GM18511 (cell line): ENCODE results near the gene PMAIP1.

ENCODE experiments used
- ATAC-seq: cut with Tn5 transposase; IDR thresholded peaks from one replicate; pipeline ENCODE4 v1.9.1; 2021; ENCODE audit warnings: mild to moderate bottlenecking, moderate library complexity; ENCODE audit not compliant: unreplicated experiment

The PMAIP1 gene

DNA sequence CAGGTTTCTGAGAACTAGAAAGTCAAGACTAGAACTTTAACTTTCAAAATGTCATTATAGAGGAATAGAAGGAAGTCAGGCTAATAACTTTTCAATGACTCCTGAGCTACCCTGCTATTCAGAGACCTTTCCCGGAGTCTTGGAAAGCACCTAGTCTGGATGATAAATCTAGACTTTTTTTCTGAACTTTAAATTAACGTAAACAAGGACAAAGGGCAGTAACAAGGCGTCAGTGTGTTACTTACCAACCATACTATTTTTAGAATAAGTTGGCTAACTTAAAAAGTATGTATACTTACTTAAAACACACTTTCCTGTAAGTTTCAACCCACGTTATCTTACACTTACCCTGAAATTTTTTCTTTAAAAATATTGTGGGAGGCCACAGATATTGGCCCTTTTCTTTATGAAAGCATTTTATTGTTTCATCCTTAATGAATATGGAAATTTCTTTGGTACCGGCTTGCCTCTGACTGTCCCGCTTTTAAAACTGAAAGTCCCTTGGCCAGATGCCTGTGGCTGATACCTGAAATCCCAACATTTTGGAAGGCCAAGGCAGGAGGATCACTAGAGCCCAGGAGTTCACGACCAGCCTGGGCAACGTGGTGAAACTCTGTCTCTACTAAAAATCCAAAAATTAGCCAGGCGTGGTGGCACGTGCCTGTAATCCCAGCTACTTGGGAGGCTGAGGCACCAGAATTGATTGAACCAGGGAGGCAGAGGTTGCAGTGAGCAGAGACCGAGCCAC, 9.7 kb downstream of the PMAIP1 start:
- no peak for ATAC-seq

- ATAC-seq: no peak
These were observed 11.2 kb downstream of the PMAIP1 start for GRCh38 chr18:59910967-59911366.

DNA sequence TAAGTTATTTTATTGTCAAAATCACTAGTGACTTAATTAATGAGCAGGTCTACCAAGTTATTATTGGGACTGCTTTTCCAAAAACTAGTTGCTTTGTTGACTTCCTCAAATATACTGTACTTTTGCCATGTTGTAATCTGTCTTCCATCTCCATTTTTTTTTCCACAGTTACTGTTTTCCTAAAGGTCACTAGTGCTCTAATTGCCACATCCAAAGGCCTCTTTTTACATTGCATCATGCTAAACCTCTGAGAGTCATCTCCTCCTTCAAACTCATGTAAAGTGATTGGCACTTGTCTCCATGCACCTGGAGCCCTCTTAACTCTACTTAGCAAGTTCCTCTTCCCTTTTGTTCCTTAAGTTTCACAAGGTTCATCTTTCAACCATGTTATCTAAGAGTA, 11.8 kb downstream of the PMAIP1 start:
- ATAC-seq: no peak

DNA sequence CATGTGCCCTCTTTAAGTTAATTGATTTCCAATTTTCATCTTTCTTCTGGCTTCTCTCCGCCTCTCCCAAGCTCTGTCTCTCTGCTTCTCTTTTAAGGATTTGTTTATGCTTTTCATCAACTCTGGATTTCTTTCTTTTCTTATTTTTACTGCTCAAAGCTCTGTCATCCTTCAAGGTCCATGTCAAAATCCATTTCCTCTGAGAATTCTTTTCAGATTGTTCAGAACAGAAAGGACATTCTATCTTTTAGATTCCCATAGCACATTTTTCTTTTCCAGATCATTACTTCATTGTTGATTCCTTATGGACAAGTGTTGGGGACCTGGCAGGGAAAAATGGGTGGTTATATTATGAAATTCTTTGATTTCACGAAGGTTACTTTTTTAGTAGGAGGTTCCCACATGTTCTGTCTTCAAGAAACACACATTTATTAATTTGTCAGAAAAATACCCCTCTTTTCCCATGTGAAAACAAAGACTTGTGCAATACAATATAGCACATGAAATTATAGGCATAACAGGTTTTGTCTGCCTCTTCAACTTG, 12.3 kb downstream of the PMAIP1 start:
- ATAC-seq: no peak

DNA sequence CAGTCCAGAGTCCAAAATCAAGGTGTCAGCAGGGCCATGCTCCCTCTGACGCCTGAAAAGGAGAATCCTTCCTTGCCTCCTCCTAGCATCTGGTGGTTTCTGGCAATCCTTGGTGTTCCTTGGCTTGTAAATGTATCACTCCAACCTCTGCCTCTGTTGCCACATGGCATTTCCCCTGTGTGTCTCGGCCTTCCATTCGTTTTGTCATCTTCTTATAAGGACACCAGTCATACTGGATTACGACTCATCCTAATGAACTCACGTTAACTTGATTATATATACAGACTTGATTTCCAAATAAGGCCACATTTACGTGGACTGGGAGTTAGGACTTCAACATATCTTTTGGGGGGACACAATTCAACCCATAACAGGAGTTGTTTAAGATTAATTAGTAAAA, 15.8 kb downstream of the PMAIP1 start:
- ATAC-seq: no peak

- ATAC-seq: no peak
These were observed 16.9 kb downstream of the PMAIP1 start for GRCh38 chr18:59916746-59917145.

DNA sequence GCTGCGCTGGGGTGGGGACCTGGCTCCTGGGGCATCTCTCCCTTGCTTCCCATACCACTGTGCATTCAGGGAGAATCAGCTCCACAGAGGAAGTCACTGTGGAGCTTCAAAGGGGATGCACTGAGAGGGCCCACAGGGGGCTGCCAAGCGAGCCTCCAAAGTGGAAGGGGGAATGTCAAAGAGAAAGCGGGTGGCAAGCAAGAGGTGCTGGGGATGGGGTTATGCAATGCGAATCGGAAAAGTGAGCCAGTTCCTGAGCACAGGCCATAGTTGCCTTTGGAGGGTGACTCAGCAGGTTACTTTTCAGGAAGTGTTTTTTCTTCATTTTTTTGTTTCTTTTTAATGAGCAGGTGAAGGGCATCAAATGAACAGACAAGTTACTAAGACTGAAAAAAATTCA, 17.6 kb downstream of the PMAIP1 start:
- no peak for ATAC-seq

DNA sequence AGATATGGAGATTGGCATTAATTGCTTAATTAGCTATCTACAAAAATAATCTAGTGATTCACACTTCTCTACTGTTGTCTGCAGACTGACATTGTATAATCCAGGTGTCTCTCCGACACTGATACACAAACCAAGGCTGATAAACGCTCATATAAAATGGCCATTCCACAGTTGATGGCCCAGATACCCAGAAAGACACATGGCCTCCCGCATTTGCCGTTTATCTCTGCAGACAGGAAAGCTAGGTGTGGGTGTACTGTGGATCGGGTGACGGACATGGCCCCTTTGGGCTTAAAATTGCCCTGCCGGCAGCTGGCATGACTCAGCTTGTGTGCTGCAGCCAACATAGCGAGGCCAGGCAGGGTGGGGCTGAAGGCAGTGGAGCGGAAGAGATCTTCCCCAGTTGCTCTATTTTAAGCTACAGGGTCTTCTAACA, 18.5 kb downstream of the PMAIP1 start:
- ATAC-seq: peak; percentile 67

DNA sequence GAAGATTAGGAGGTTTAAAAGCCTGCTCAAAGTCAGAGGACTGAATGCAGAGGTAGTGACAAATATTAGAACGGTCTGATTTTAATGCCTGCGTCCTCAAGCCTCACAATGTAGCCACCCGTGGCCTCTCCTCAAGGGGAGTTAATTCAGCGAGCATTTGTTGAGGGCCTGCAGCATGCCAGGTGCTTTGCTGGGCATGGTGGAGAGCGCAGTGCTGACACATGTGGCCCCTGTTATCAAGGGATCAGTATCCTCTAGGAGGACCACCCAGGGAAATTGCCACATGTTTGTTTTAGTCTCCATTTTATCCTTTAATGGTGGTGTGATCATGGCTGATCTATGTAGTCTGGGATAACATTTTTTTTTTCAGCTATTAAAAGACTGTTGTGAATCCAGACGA, 19.2 kb downstream of the PMAIP1 start:
- no peak for ATAC-seq

- ATAC-seq: peak; percentile 45
These were observed 21.6 kb downstream of the PMAIP1 start for GRCh38 chr18:59921384-59921891.

DNA sequence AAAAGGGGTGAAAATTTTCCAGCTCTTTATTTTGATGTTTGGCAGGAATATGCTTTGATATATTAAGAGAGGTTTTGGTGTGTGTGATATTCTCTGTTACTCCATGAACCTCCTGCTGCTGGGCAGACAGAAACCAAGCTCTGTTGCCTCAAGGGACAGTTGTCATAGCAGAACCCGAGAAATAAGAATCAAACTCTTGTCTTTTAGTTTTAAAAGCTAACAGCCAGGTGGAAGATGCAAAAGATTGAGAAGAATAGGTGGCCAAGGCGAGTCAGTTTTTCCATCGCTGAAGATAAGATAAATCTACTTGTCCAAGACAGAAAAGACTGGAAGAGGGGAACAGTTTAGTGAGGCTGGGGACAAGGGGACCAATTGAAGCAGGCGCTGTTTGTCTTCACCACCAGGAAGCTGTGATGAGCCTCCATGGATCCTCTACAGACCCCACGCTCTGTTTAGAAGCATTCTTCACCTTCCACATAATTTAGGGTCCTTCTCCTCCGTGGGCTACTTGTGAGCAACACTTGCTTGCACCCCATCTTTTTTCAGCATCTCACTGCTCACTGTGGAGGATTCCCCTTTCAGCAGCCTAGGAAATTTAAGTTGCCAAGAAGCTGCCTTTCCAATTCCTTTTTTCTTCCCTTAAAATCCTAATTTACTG, 23.9 kb downstream of the PMAIP1 start:
- peak; percentile 46 for ATAC-seq

DNA sequence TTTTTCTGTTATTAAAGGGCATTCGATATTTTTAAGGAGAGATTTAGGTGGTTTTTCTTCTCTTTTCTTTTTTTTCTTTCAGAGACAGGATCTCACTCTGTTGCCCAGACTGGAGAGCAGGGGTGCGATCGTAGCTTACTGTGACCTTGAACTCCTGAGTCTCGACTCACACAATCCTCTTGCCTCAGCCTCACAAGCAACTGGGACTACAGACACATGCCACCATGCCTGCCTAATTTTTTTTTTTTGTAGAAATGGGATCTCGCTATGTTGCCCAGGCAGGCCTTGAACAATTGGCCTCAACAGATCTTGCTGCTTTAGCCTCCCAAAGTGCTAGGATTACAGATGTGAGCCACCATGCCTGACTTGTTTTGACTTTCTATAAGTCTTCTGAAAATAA, 26.3 kb downstream of the PMAIP1 start:
- ATAC-seq: no peak

DNA sequence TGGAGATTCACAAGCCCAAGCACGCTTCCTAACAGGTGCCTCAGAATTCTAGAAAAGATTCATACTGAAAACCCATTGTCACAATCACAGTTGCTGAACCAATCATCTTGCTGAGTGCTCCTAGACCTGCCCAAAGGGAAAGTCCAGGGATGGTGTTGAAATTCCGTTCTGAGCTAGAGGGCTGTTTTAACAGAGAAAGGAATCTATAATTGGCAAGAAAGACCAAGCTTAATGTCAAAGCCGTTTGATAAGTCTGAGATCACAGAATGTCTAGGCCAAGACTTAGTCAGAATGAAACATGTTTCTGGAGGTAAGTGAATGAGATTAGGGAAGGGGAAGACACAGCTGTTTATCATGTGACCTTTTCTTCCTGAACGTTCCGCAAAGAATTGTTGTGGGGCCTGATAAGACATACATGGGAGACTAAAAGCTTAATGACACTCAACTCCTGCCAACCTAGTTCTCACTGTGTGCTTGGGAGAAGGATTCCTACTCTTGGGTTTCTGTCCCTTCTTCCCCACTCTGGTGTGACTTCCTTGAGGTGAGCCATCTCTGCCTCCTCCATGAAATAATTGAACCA, 27.5 kb downstream of the PMAIP1 start:
- ATAC-seq: peak; percentile 74

GRCh38 chr18:59928201-59928600, 28.4 kb downstream of the PMAIP1 start:
- ATAC-seq: no peak

- no peak for ATAC-seq
These were observed 30.0 kb downstream of the PMAIP1 start for GRCh38 chr18:59929621-59930295.

GRCh38 chr18:59932401-59932800, 32.6 kb downstream of the PMAIP1 start:
- ATAC-seq: no peak

GRCh38 chr18:59938676-59939075, 38.9 kb downstream of the PMAIP1 start:
- ATAC-seq: no peak

GRCh38 chr18:59939127-59939526, 39.3 kb downstream of the PMAIP1 start:
- no peak for ATAC-seq

GRCh38 chr18:59940068-59940467, 40.3 kb downstream of the PMAIP1 start:
- no peak for ATAC-seq

DNA sequence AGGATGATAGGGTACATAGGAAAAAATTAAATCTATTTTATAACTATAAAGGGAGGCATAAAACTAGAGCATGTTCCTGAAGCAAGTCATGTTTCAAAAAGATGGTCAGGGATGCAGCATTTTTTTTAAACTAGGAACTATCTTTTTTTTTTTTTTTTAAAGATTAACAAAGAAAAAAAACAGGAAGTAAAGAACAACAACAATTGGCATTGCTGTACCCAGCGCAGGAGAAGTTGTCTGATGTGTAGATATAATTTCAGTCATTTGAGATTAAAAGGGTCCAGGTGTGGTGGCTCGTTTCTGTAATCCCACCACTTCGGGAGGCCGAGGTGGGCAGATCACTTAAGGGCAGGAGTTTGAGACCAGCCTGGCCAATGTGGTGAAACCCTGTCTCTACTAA, 41.5 kb downstream of the PMAIP1 start:
- ATAC-seq: no peak

DNA sequence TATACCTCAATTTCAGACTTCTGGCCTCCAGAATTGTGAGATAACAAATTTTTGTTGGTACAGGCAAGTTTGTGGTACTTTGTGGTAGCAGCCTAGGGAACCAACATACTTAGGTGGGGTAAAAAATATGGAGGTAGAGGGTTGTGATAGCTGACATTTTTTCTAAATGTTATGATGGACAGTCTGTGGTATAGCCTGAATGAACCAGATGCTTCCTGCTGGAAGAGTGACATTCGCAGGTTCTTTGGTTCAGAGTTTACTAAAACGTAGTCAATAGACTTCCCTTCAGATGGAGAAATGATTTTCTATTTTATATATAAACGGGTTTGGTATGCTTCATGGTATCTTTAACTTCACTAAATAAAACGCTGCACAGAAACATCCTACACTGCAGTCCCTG, 42.8 kb downstream of the PMAIP1 start:
- no peak for ATAC-seq
